ENCODE results near the gene GYS1. TPM values are rescaled to one million over a fixed set of nuclear protein-coding genes. Genes with fewer than 3 reads are reported as not detected.

The GYS1 gene
- polyA plus RNA-seq, 6 donors from 2014 or later, result 16.0 to 24.1 (median 20.5) TPM

GRCh38 chr19:48950830-48951519, 42.1 kb downstream of the GYS1 start:
- DNase-seq (no peak), ATAC-seq (ENCODE audit: low read depth in 2 of 2) (no peak)
- Mint-ChIP-seq H3K27me3 (no peaks in the 10 kb centered on the region), H3K36me3 (no peaks in the 10 kb centered on the region), H3K27ac (peak overlapping the region in 1 of 6 donors; percentile 38), H3K9me3 (peaks cover 0 to 13% (median 7%) of the 10 kb centered on the region in 7 donors), H3K4me3 (no peak overlapping the region), H3K4me1 (peaks cover 10 to 14% (median 14%) of the 10 kb centered on the region in 3 donors)

- no peak for DNase-seq
- H3K27me3 Mint-ChIP-seq, result no peaks in the 10 kb centered on the region
- H3K36me3 Mint-ChIP-seq, result no peaks in the 10 kb centered on the region
- ATAC-seq (ENCODE audit: low read depth in 2 of 2), result no peak
- H3K27ac Mint-ChIP-seq, result no peak overlapping the region
- H3K4me1 Mint-ChIP-seq, result peaks cover 3 to 6% (median 5%) of the 10 kb centered on the region in 3 donors
- no peak overlapping the region for H3K4me3 Mint-ChIP-seq
- H3K9me3 Mint-ChIP-seq, result peaks cover 0 to 13% (median 7%) of the 10 kb centered on the region in 7 donors
These were observed 43.0 kb downstream of the GYS1 start for GRCh38 chr19:48950159-48950558.

GRCh38 chr19:48947258-48947542, 45.9 kb downstream of the GYS1 start:
- no peaks in the 10 kb centered on the region for H3K27me3 Mint-ChIP-seq
- ATAC-seq (ENCODE audit: low read depth in 2 of 2) (no peak), DNase-seq (no peak)
- H3K36me3 Mint-ChIP-seq, result no peaks in the 10 kb centered on the region
- no peak overlapping the region for H3K27ac Mint-ChIP-seq
- H3K4me1 Mint-ChIP-seq, result no peaks in the 10 kb centered on the region
- no peak overlapping the region for H3K4me3 Mint-ChIP-seq
- H3K9me3 Mint-ChIP-seq, result peaks cover 0 to 13% (median 7%) of the 10 kb centered on the region in 7 donors

GRCh38 chr19:48946463-48947257, 46.4 kb downstream of the GYS1 start:
- Mint-ChIP-seq H3K27ac (no peak overlapping the region), H3K36me3 (no peaks in the 10 kb centered on the region), H3K27me3 (no peaks in the 10 kb centered on the region), H3K4me3 (no peak overlapping the region), H3K9me3 (peaks cover 0 to 13% (median 7%) of the 10 kb centered on the region in 7 donors), H3K4me1 (no peaks in the 10 kb centered on the region)
- ATAC-seq (ENCODE audit: low read depth in 2 of 2), result no peak
- DNase-seq, result no peak

- ATAC-seq (ENCODE audit: low read depth in 2 of 2), result no peak
- Mint-ChIP-seq H3K4me3 (no peak overlapping the region), H3K27me3 (no peaks in the 10 kb centered on the region), H3K4me1 (no peaks in the 10 kb centered on the region), H3K36me3 (no peaks in the 10 kb centered on the region), H3K27ac (peak overlapping the region in 1 of 6 donors; percentile 84), H3K9me3 (peaks cover 0 to 14% (median 7%) of the 10 kb centered on the region in 7 donors)
- DNase-seq, result no peak
These were observed 47.3 kb downstream of the GYS1 start for GRCh38 chr19:48945817-48946216.

GRCh38 chr19:48945415-48945814, 47.7 kb downstream of the GYS1 start:
- no peak overlapping the region for H3K4me3 Mint-ChIP-seq
- H3K4me1 Mint-ChIP-seq, result no peaks in the 10 kb centered on the region
- H3K36me3 Mint-ChIP-seq, result no peaks in the 10 kb centered on the region
- H3K9me3 Mint-ChIP-seq, result peaks cover 0 to 14% (median 7%) of the 10 kb centered on the region in 7 donors
- no peaks in the 10 kb centered on the region for H3K27me3 Mint-ChIP-seq
- DNase-seq (no peak), ATAC-seq (ENCODE audit: low read depth in 2 of 2) (no peak)
- no peak overlapping the region for H3K27ac Mint-ChIP-seq

- no peak overlapping the region for H3K27ac Mint-ChIP-seq
- H3K4me3 Mint-ChIP-seq, result no peak overlapping the region
These were observed 50.0 kb downstream of the GYS1 start for GRCh38 chr19:48943081-48943480.

GRCh38 chr19:48940902-48941301, 52.2 kb downstream of the GYS1 start:
- Mint-ChIP-seq H3K27ac (no peak overlapping the region), H3K4me3 (no peak overlapping the region), H3K9me3 (peaks cover 0 to 2% (median 0%) of the 10 kb centered on the region in 7 donors), H3K36me3 (no peaks in the 10 kb centered on the region), H3K27me3 (peaks cover 5 to 18% (median 6%) of the 10 kb centered on the region in 3 donors), H3K4me1 (no peaks in the 10 kb centered on the region)
- DNase-seq, result no peak
- no peak for ATAC-seq (ENCODE audit: low read depth in 2 of 2)

More at GRCh38 chr19:48943081-48943480, 50.0 kb downstream of the GYS1 start:
- ATAC-seq (ENCODE audit: low read depth in 2 of 2) (no peak), DNase-seq (no peak)
- Mint-ChIP-seq H3K9me3 (peaks cover 0 to 10% (median 6%) of the 10 kb centered on the region in 7 donors), H3K4me1 (no peaks in the 10 kb centered on the region), H3K36me3 (no peaks in the 10 kb centered on the region), H3K27me3 (peaks cover 1 to 14% (median 5%) of the 10 kb centered on the region in 3 donors)

GRCh38 chr19:48938256-48938655, 54.9 kb downstream of the GYS1 start:
- Mint-ChIP-seq H3K4me1 (peaks cover 6 to 13% (median 7%) of the 10 kb centered on the region in 3 donors), H3K9me3 (peaks cover 0 to 2% (median 0%) of the 10 kb centered on the region in 7 donors), H3K27me3 (peaks cover 6 to 27% (median 6%) of the 10 kb centered on the region in 3 donors), H3K27ac (no peak overlapping the region), H3K4me3 (no peak overlapping the region), H3K36me3 (no peaks in the 10 kb centered on the region)
- ATAC-seq (ENCODE audit: low read depth in 2 of 2) (no peak), DNase-seq (no peak)

- H3K27me3 Mint-ChIP-seq, result peaks cover 6 to 35% (median 8%) of the 10 kb centered on the region in 3 donors
- H3K36me3 Mint-ChIP-seq, result no peaks in the 10 kb centered on the region
- DNase-seq (no peak), ATAC-seq (ENCODE audit: low read depth in 2 of 2) (no peak)
- no peak overlapping the region for H3K4me3 Mint-ChIP-seq
- peaks cover 0 to 2% (median 0%) of the 10 kb centered on the region in 7 donors for H3K9me3 Mint-ChIP-seq
- no peak overlapping the region for H3K27ac Mint-ChIP-seq
- peaks cover 8 to 16% (median 11%) of the 10 kb centered on the region in 3 donors for H3K4me1 Mint-ChIP-seq
These were observed 57.2 kb downstream of the GYS1 start for GRCh38 chr19:48935864-48936263.

GRCh38 chr19:48934837-48935236, 58.3 kb downstream of the GYS1 start:
- Mint-ChIP-seq H3K4me1 (peaks cover 8 to 16% (median 11%) of the 10 kb centered on the region in 3 donors), H3K27ac (no peak overlapping the region), H3K4me3 (peak overlapping the region in 3 of 8 donors; percentile 13 to 70 (median 40)), H3K36me3 (no peaks in the 10 kb centered on the region), H3K27me3 (peaks cover 6 to 35% (median 8%) of the 10 kb centered on the region in 3 donors), H3K9me3 (peaks cover 0 to 2% (median 0%) of the 10 kb centered on the region in 7 donors)
- DNase-seq, result no peak
- no peak for ATAC-seq (ENCODE audit: low read depth in 2 of 2)

GRCh38 chr19:48933382-48933932, 59.7 kb downstream of the GYS1 start, which contains the start of gene DHDH:
TSS of gene DHDH (plus strand) at chr19:48933699. CDS start at chr19:48933722, 23 bp downstream.
- Mint-ChIP-seq H3K27ac (peak within 1 kb of the TSS in 1 of 6 donors; percentile 52), H3K9me3 (peaks cover 0 to 2% (median 0%) of the 10 kb centered on the region in 7 donors), H3K4me3 (peak within 1 kb of the TSS; percentile 76 to 91 (median 88)), H3K4me1 (peaks cover 8 to 16% (median 11%) of the 10 kb centered on the region in 3 donors), H3K27me3 (peaks cover 6 to 25% (median 7%) of the 10 kb centered on the region in 3 donors), H3K36me3 (no peaks in the 10 kb centered on the region)
- ATAC-seq (ENCODE audit: low read depth in 2 of 2), result peak; percentile 96 to 97
- peak; percentile 72 for DNase-seq

- DNase-seq (no peak), ATAC-seq (ENCODE audit: low read depth in 2 of 2) (no peak)
- Mint-ChIP-seq H3K27me3 (peaks cover 0 to 8% (median 3%) of the 10 kb centered on the region in 3 donors), H3K36me3 (no peaks in the 10 kb centered on the region), H3K27ac (no peak overlapping the region), H3K9me3 (no peaks in the 10 kb centered on the region), H3K4me1 (peaks cover 3 to 7% (median 5%) of the 10 kb centered on the region in 3 donors), H3K4me3 (no peak overlapping the region)
These were observed 64.7 kb downstream of the GYS1 start for GRCh38 chr19:48928164-48929025.

Measured in naive B cell (primary cell).